DOHH2 (cell line): ENCODE results near the gene KIF21B.

Source experiments
- H3F3A ChIP-seq: fragments of 200-600 bp; sonication (generic), shearing (Covaris generic); 2 replicates; pipeline ENCODE4 v1.6.0; 2016; ENCODE audit warnings: antibody characterized with exemption, mild to moderate bottlenecking; ENCODE audit not compliant: control insufficient read depth, insufficient read depth
- H3K27ac ChIP-seq: fragments of 200-600 bp; sonication (generic); 2 replicates; pipeline ENCODE4 v1.5.1; 2014; ENCODE audit warnings: low read depth, mild to moderate bottlenecking, low read length, moderate library complexity
- H3K27me3 ChIP-seq: fragments of 200-600 bp; sonication (generic); 2 replicates; pipeline ENCODE4 v1.6.1; 2014; ENCODE audit warnings: mild to moderate bottlenecking, low read length, mixed read lengths; ENCODE audit not compliant: control insufficient read depth
- H3K36me3 ChIP-seq: fragments of 200-600 bp; sonication (generic); 2 replicates; pipeline ENCODE4 v1.6.1; 2014; ENCODE audit warnings: mild to moderate bottlenecking, low read length, moderate library complexity, mixed read lengths; ENCODE audit not compliant: control insufficient read depth
- H3K4me1 ChIP-seq: fragments of 200-600 bp; sonication (generic); 2 replicates; pipeline ENCODE4 v1.6.1; 2014; ENCODE audit warnings: mild to moderate bottlenecking, low read length, mixed read lengths; ENCODE audit not compliant: control insufficient read depth
- H3K4me2 ChIP-seq: fragments of 200-600 bp; sonication (generic); 2 replicates; pipeline ENCODE4 v1.6.0; 2014; ENCODE audit warnings: mild to moderate bottlenecking, low read length, moderate library complexity
- H3K4me3 ChIP-seq: fragments of 200-600 bp; sonication (generic); 2 replicates; pipeline ENCODE4 v1.5.1; 2014; ENCODE audit warnings: mild to moderate bottlenecking, low read length, mixed read lengths
- H3K79me2 ChIP-seq: fragments of 200-600 bp; sonication (generic); 2 replicates; pipeline ENCODE4 v1.6.1; 2014; ENCODE audit warnings: mild to moderate bottlenecking, low read length, mixed read lengths; ENCODE audit not compliant: control insufficient read depth
- H3K9me2 ChIP-seq: fragments of 200-600 bp; sonication (generic); replicated peaks from 2 replicates; pipeline ENCODE4 v1.6.1; 2014; ENCODE audit warnings: mild to moderate bottlenecking, low read length, mixed read lengths; ENCODE audit not compliant: control insufficient read depth
- H3K9me3 ChIP-seq: fragments of 200-600 bp; sonication (generic); 2 replicates; pipeline ENCODE4 v1.6.1; 2014; ENCODE audit warnings: antibody characterized with exemption, low read length, mixed read lengths; ENCODE audit not compliant: control insufficient read depth, insufficient read depth
- H4K20me1 ChIP-seq: fragments of 200-600 bp; sonication (generic); 2 replicates; pipeline ENCODE4 v1.6.0; 2014; ENCODE audit warnings: low read depth, mild to moderate bottlenecking, antibody characterized with exemption, low read length, moderate library complexity; ENCODE audit not compliant: control insufficient read depth, insufficient read depth
- EZH2phosphoT487 ChIP-seq: fragments of 200-600 bp; sonication (generic); IDR thresholded peaks from 2 replicates; pipeline ENCODE4 v1.6.1; 2017; ENCODE audit warnings: borderline replicate concordance, mild to moderate bottlenecking, antibody characterized with exemption, low read length, moderate library complexity, mixed read lengths
- TF ChIP-seq, protein P1 (sequence below): fragments of 200-600 bp; sonication (generic); IDR thresholded peaks from one replicate; pipeline ENCODE4 v1.5.1; 2014; ENCODE audit warnings: antibody characterized with exemption, mild to moderate bottlenecking, low read depth, low read length; ENCODE audit not compliant: poor library complexity, severe bottlenecking

The KIF21B gene

DNA sequence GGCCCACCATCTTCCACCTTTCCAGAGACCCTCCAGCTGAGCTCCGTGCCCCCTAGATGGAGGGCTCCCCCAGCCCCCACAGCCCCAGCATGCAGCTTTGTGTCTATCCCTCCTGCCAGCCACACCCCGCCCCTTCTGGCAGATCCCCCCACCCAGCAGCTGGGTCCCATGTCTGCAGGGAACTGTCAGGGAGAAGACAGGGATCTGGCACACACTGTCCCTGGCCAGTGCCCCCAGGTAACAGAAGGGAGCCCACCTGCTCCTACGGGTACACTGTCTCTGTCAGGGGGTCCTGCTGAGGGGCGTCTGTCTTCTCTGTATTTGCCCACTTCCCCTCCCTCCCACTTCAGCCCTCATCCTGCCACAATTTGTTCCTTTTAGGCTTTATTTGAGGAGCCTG is 11.2 kb upstream of the KIF21B start:
- H3K4me1 ChIP-seq, result no peaks in the 10 kb centered on the region
- TF ChIP-seq EZH2phosphoT487, result no peak
- TF ChIP-seq, protein P1, sequence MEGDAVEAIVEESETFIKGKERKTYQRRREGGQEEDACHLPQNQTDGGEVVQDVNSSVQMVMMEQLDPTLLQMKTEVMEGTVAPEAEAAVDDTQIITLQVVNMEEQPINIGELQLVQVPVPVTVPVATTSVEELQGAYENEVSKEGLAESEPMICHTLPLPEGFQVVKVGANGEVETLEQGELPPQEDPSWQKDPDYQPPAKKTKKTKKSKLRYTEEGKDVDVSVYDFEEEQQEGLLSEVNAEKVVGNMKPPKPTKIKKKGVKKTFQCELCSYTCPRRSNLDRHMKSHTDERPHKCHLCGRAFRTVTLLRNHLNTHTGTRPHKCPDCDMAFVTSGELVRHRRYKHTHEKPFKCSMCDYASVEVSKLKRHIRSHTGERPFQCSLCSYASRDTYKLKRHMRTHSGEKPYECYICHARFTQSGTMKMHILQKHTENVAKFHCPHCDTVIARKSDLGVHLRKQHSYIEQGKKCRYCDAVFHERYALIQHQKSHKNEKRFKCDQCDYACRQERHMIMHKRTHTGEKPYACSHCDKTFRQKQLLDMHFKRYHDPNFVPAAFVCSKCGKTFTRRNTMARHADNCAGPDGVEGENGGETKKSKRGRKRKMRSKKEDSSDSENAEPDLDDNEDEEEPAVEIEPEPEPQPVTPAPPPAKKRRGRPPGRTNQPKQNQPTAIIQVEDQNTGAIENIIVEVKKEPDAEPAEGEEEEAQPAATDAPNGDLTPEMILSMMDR, result no peak
- peaks cover 9% of the 10 kb centered on the region; the same call in 1 of the 2 replicates for H3K27me3 ChIP-seq
- no peaks in the 10 kb centered on the region for H3K9me2 ChIP-seq
- H3K4me3 ChIP-seq, result no peak overlapping the region
- no peak overlapping the region for H3K27ac ChIP-seq
- H4K20me1 ChIP-seq, result no peaks in the 10 kb centered on the region
- no peaks in the 10 kb centered on the region for H3K79me2 ChIP-seq
- no peaks in the 10 kb centered on the region for H3F3A ChIP-seq
- no peak overlapping the region for H3K4me2 ChIP-seq
- H3K36me3 ChIP-seq, result no peaks in the 10 kb centered on the region
- H3K9me3 ChIP-seq, result no peaks in the 10 kb centered on the region

DNA sequence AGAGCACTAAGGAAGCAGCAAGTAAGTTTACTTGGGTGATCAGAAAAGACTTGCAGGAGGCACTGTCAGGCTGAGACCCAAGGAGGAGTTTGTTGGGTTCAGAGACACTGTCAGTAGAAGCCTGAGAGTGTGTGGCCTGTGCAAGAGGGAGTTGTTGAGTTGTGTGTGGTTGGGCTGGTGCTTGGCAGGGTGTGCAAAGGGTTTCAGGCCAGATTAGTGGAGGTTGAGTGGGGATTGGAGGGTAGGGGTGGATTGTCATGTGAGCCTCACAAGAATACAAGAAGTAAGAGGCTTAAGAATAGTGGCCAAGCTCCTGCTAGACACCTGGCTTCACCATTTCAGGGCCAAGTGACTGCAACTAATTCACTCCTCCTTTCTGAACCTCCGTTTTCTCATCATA is 8.9 kb upstream of the KIF21B start:
- Histone ChIP-seq H3K4me1 (peaks cover 6% of the 10 kb centered on the region), H3K27me3 (peaks cover 8% of the 10 kb centered on the region; the same call in 1 of the 2 replicates), H3K36me3 (no peaks in the 10 kb centered on the region), H3K4me2 (no peak overlapping the region), H3K4me3 (no peak overlapping the region), H4K20me1 (no peaks in the 10 kb centered on the region), H3K27ac (no peak overlapping the region), H3K9me2 (no peaks in the 10 kb centered on the region), H3K79me2 (no peaks in the 10 kb centered on the region), H3F3A (no peaks in the 10 kb centered on the region), H3K9me3 (no peaks in the 10 kb centered on the region)
- TF ChIP-seq EZH2phosphoT487, result no peak
- TF ChIP-seq, protein P1, result no peak

DNA sequence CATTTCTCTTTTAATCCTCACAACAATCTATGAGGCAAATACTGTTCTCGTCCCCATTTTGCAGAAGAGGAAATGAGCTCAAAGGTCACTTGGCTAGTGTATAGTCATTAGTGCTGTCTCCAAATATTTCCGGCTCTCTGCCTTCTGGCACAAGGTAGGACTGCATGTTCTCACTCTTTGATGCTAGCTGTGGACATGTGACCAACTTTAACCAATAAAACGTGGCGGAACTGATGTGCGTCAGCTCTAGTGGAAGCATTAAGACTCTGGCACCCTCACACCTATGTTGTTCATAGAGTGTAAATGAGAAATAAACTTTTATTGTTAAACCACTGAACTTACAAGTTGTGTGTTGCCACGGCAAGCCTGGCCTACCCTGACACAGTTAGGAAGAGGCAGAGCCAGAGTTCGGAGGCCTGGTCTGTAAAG is 5.0 kb upstream of the KIF21B start:
- no peaks in the 10 kb centered on the region for H3K9me2 ChIP-seq
- no peak overlapping the region for H3K27ac ChIP-seq
- H3K4me3 ChIP-seq, result no peak overlapping the region
- H4K20me1 ChIP-seq, result no peaks in the 10 kb centered on the region
- no peaks in the 10 kb centered on the region for H3K36me3 ChIP-seq
- H3K79me2 ChIP-seq, result no peaks in the 10 kb centered on the region
- H3K4me1 ChIP-seq, result peaks cover 42% of the 10 kb centered on the region
- TF ChIP-seq, protein P1, result no peak
- no peak for TF ChIP-seq EZH2phosphoT487
- H3K9me3 ChIP-seq, result no peaks in the 10 kb centered on the region
- H3K4me2 ChIP-seq, result no peak overlapping the region
- no peaks in the 10 kb centered on the region for H3F3A ChIP-seq
- no peaks in the 10 kb centered on the region for H3K27me3 ChIP-seq
